ENCODE measurements around the gene ABCC9. TPM values are rescaled to one million over a fixed set of nuclear protein-coding genes. Genes with fewer than 3 reads are reported as not detected.

Gene ABCC9
- total and polyA plus RNA-seq, 9 donors = 34.4 to 104 (median 61.1) TPM

GRCh38 chr12:21852251-21852650 is 89.0 kb downstream of the ABCC9 start:
- Histone ChIP-seq H3K36me3 (ENCODE audit: control insufficient read depth, insufficient read depth, low read length) (no peaks in the 10 kb centered on the region), H3K4me3 (ENCODE audit: low read length) (no peak overlapping the region), H3K27ac (ENCODE audit: low read length) (no peak overlapping the region), H3K27me3 (ENCODE audit: control insufficient read depth, insufficient read depth, low read length) (no peaks in the 10 kb centered on the region), H3K9me3 (replicated peaks; ENCODE audit: control insufficient read depth, low read depth, low read length) (no peaks in the 10 kb centered on the region), H3K4me1 (ENCODE audit: control insufficient read depth, insufficient read depth, low read length) (peaks cover 3% of the 10 kb centered on the region)
- no peak for DNase-seq
- WGBS (ENCODE audit: insufficient coverage) = no CpG with 5 or more reads among the region's 5 CpGs

- H3K36me3 ChIP-seq (ENCODE audit: control insufficient read depth, insufficient read depth, low read length) = no peaks in the 10 kb centered on the region
- no CpG with 5 or more reads among the region's 1 CpG for WGBS (ENCODE audit: insufficient coverage)
Measured at GRCh38 chr12:21851151-21851550, 90.1 kb downstream of the ABCC9 start.

GRCh38 chr12:21850419-21850818 is 90.8 kb downstream of the ABCC9 start:
- no peaks in the 10 kb centered on the region for H3K27me3 ChIP-seq (ENCODE audit: control insufficient read depth, insufficient read depth, low read length)
- DNase-seq = no peak
- H3K4me3 ChIP-seq (ENCODE audit: low read length) = no peak overlapping the region
- WGBS (ENCODE audit: insufficient coverage) = no CpG with 5 or more reads among the region's 4 CpGs
- H3K36me3 ChIP-seq (ENCODE audit: control insufficient read depth, insufficient read depth, low read length) = peaks cover 2% of the 10 kb centered on the region
- peaks cover 3% of the 10 kb centered on the region for H3K4me1 ChIP-seq (ENCODE audit: control insufficient read depth, insufficient read depth, low read length)
- no peaks in the 10 kb centered on the region for H3K9me3 ChIP-seq (replicated peaks; ENCODE audit: control insufficient read depth, low read depth, low read length)
- peak overlapping the region; percentile 35 for H3K27ac ChIP-seq (ENCODE audit: low read length)

More at GRCh38 chr12:21851151-21851550, 90.1 kb downstream of the ABCC9 start:
- no peak overlapping the region for H3K4me3 ChIP-seq (ENCODE audit: low read length)
- H3K4me1 ChIP-seq (ENCODE audit: control insufficient read depth, insufficient read depth, low read length) = peaks cover 3% of the 10 kb centered on the region
- no peak for DNase-seq
- H3K27me3 ChIP-seq (ENCODE audit: control insufficient read depth, insufficient read depth, low read length) = no peaks in the 10 kb centered on the region
- H3K27ac ChIP-seq (ENCODE audit: low read length) = no peak overlapping the region
- H3K9me3 ChIP-seq (replicated peaks; ENCODE audit: control insufficient read depth, low read depth, low read length) = no peaks in the 10 kb centered on the region

GRCh38 chr12:21849878-21850277 is 91.3 kb downstream of the ABCC9 start:
- H3K9me3 ChIP-seq (replicated peaks; ENCODE audit: control insufficient read depth, low read depth, low read length) = no peaks in the 10 kb centered on the region
- DNase-seq = peak; percentile 46
- H3K4me3 ChIP-seq (ENCODE audit: low read length) = no peak overlapping the region
- H3K27me3 ChIP-seq (ENCODE audit: control insufficient read depth, insufficient read depth, low read length) = no peaks in the 10 kb centered on the region
- H3K27ac ChIP-seq (ENCODE audit: low read length) = peak overlapping the region; percentile 35
- peaks cover 3% of the 10 kb centered on the region for H3K4me1 ChIP-seq (ENCODE audit: control insufficient read depth, insufficient read depth, low read length)
- WGBS (ENCODE audit: insufficient coverage) = 71% methylated on average over 2 of the region's 2 CpGs
- peaks cover 2% of the 10 kb centered on the region for H3K36me3 ChIP-seq (ENCODE audit: control insufficient read depth, insufficient read depth, low read length)

GRCh38 chr12:21848192-21848591 is 93.0 kb downstream of the ABCC9 start:
- no peak for DNase-seq
- Histone ChIP-seq H3K36me3 (ENCODE audit: control insufficient read depth, insufficient read depth, low read length) (peaks cover 2% of the 10 kb centered on the region), H3K4me3 (ENCODE audit: low read length) (no peak overlapping the region), H3K4me1 (ENCODE audit: control insufficient read depth, insufficient read depth, low read length) (peaks cover 3% of the 10 kb centered on the region), H3K27me3 (ENCODE audit: control insufficient read depth, insufficient read depth, low read length) (no peaks in the 10 kb centered on the region), H3K9me3 (replicated peaks; ENCODE audit: control insufficient read depth, low read depth, low read length) (no peaks in the 10 kb centered on the region), H3K27ac (ENCODE audit: low read length) (no peak overlapping the region)
- 67% methylated on average over 1 of the region's 5 CpGs for WGBS (ENCODE audit: insufficient coverage)

- no peaks in the 10 kb centered on the region for H3K27me3 ChIP-seq (ENCODE audit: control insufficient read depth, insufficient read depth, low read length)
- no peak overlapping the region for H3K27ac ChIP-seq (ENCODE audit: low read length)
- H3K36me3 ChIP-seq (ENCODE audit: control insufficient read depth, insufficient read depth, low read length) = peaks cover 4% of the 10 kb centered on the region
- no peak overlapping the region for H3K4me3 ChIP-seq (ENCODE audit: low read length)
- no peaks in the 10 kb centered on the region for H3K9me3 ChIP-seq (replicated peaks; ENCODE audit: control insufficient read depth, low read depth, low read length)
- WGBS (ENCODE audit: insufficient coverage) = no CpG with 5 or more reads among the region's 2 CpGs
- DNase-seq = no peak
- H3K4me1 ChIP-seq (ENCODE audit: control insufficient read depth, insufficient read depth, low read length) = no peaks in the 10 kb centered on the region
Measured at GRCh38 chr12:21843795-21844194, 97.4 kb downstream of the ABCC9 start.

GRCh38 chr12:21839776-21840175 is 101.5 kb downstream of the ABCC9 start:
- H3K4me3 ChIP-seq (ENCODE audit: low read length) = no peak overlapping the region
- WGBS (ENCODE audit: insufficient coverage) = no CpG with 5 or more reads among the region's 1 CpG
- no peaks in the 10 kb centered on the region for H3K9me3 ChIP-seq (replicated peaks; ENCODE audit: control insufficient read depth, low read depth, low read length)
- no peak for DNase-seq
- no peaks in the 10 kb centered on the region for H3K27me3 ChIP-seq (ENCODE audit: control insufficient read depth, insufficient read depth, low read length)
- no peaks in the 10 kb centered on the region for H3K4me1 ChIP-seq (ENCODE audit: control insufficient read depth, insufficient read depth, low read length)
- no peak overlapping the region for H3K27ac ChIP-seq (ENCODE audit: low read length)
- H3K36me3 ChIP-seq (ENCODE audit: control insufficient read depth, insufficient read depth, low read length) = peaks cover 2% of the 10 kb centered on the region

GRCh38 chr12:21837847-21838246 is 103.4 kb downstream of the ABCC9 start:
- no peak for DNase-seq
- no CpG with 5 or more reads among the region's 2 CpGs for WGBS (ENCODE audit: insufficient coverage)

GRCh38 chr12:21831791-21832344 is 109.4 kb downstream of the ABCC9 start:
- Histone ChIP-seq H3K27ac (ENCODE audit: low read length) (peak overlapping the region; percentile 74), H3K4me3 (ENCODE audit: low read length) (no peak overlapping the region), H3K4me1 (ENCODE audit: control insufficient read depth, insufficient read depth, low read length) (peaks cover 4% of the 10 kb centered on the region), H3K27me3 (ENCODE audit: control insufficient read depth, insufficient read depth, low read length) (no peaks in the 10 kb centered on the region), H3K9me3 (replicated peaks; ENCODE audit: control insufficient read depth, low read depth, low read length) (no peaks in the 10 kb centered on the region), H3K36me3 (ENCODE audit: control insufficient read depth, insufficient read depth, low read length) (no peaks in the 10 kb centered on the region)
- DNase-seq = peak; percentile 96
- no CpG with 5 or more reads among the region's 4 CpGs for WGBS (ENCODE audit: insufficient coverage)

More at GRCh38 chr12:21837847-21838246, 103.4 kb downstream of the ABCC9 start:
- Histone ChIP-seq H3K36me3 (ENCODE audit: control insufficient read depth, insufficient read depth, low read length) (peaks cover 2% of the 10 kb centered on the region), H3K9me3 (replicated peaks; ENCODE audit: control insufficient read depth, low read depth, low read length) (no peaks in the 10 kb centered on the region), H3K27me3 (ENCODE audit: control insufficient read depth, insufficient read depth, low read length) (no peaks in the 10 kb centered on the region), H3K4me1 (ENCODE audit: control insufficient read depth, insufficient read depth, low read length) (no peaks in the 10 kb centered on the region), H3K4me3 (ENCODE audit: low read length) (no peak overlapping the region), H3K27ac (ENCODE audit: low read length) (no peak overlapping the region)

GRCh38 chr12:21828779-21829178 is 112.4 kb downstream of the ABCC9 start:
- Histone ChIP-seq H3K9me3 (replicated peaks; ENCODE audit: control insufficient read depth, low read depth, low read length) (no peaks in the 10 kb centered on the region), H3K36me3 (ENCODE audit: control insufficient read depth, insufficient read depth, low read length) (no peaks in the 10 kb centered on the region), H3K4me3 (ENCODE audit: low read length) (no peak overlapping the region), H3K4me1 (ENCODE audit: control insufficient read depth, insufficient read depth, low read length) (peaks cover 4% of the 10 kb centered on the region), H3K27ac (ENCODE audit: low read length) (no peak overlapping the region), H3K27me3 (ENCODE audit: control insufficient read depth, insufficient read depth, low read length) (no peaks in the 10 kb centered on the region)
- WGBS (ENCODE audit: insufficient coverage) = no CpG with 5 or more reads among the region's 8 CpGs
- DNase-seq = no peak
